Lower lobe of right lung (tissue), 2 donors: Measurements from ENCODE around the gene METRN. TPM values are rescaled to one million over a fixed set of nuclear protein-coding genes. Genes with fewer than 3 reads are reported as not detected.
A peak's percentile ranks its signal among the peaks of the same experiment; 100 is the strongest.

Source experiments
- ATAC-seq, 2 donors: fragments of 200-7000 bp; cut with Tn5 transposase; one replicate each; pipeline ENCODE4 v1.9.1; 2020 to 2022; ENCODE audit warnings: mild to moderate bottlenecking in 2 of 2, moderate library complexity in 2 of 2
- DNase-seq: peaks from one replicate; pipeline ENCODE4 v3.0.0-alpha.2; 2020
- H3K27ac ChIP-seq: fragments of 200-600 bp; one replicate; pipeline ENCODE4 v1.8.0; 2022
- H3K27me3 ChIP-seq: fragments of 200-600 bp; one replicate; pipeline ENCODE4 v1.8.0; 2022; ENCODE audit warnings: low read depth
- H3K36me3 ChIP-seq: fragments of 200-600 bp; one replicate; pipeline ENCODE4 v1.8.0; 2022; ENCODE audit warnings: mild to moderate bottlenecking
- H3K4me1 ChIP-seq: fragments of 200-600 bp; one replicate; pipeline ENCODE4 v1.8.0; 2022
- H3K4me3 ChIP-seq: fragments of 200-600 bp; one replicate; pipeline ENCODE4 v1.8.0; 2022; ENCODE audit warnings: mild to moderate bottlenecking
- H3K9me3 ChIP-seq: fragments of 200-600 bp; one replicate; pipeline ENCODE4 v1.8.0; 2022
- intact Hi-C: fragments of 100-400 bp; cut with DNase I; formaldehyde crosslinking; loops from one replicate; pipeline ENCODE4 v1.11.0; 2022
- total RNA-seq: library from RNA; stranded (reverse); fragmentation: NEBNext Ultra II Directional; extraction: Animal tissue kit (Norgen Biotek cat#: 25700); gene quantifications from one replicate; pipeline ENCODE4 v1.2.1, GENCODE V29; 2021
- TF ChIP-seq, protein P1 (sequence below): fragments of 200-600 bp; IDR thresholded peaks from one replicate; pipeline ENCODE4 v1.8.0; 2022; ENCODE audit warnings: antibody characterized with exemption, mild to moderate bottlenecking
- donor health status: DM: no; HTN: yes; CAD: no; lungs with severe emphysema.

METRN gene
- total RNA-seq, 1 donor from 2014 or later, result 35.9 TPM

DNA sequence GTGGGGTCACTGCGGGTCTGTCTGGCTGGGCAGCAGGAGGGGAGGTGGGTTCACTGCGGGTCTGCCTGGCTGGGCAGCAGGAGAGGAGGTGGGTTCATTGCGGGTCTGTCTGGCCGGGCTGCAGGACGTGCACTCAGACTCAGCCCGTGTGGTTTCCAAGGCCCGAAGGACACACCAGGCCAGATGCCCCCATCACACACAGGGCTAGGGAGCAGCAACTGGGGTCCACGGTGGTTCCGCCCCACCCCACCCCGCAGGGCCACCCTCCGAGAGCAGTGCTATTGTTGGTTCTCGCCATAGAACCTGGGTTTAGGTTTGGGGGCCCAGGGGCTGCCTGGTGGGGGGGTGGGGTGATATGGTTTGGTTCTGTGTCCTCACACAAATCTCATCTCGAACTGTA, 31.7 kb downstream of the METRN start:
- no peak for ATAC-seq
- Histone ChIP-seq H3K27me3 (no peaks in the 10 kb centered on the region), H3K36me3 (no peaks in the 10 kb centered on the region), H3K27ac (no peak overlapping the region), H3K4me3 (no peak overlapping the region), H3K9me3 (no peaks in the 10 kb centered on the region), H3K4me1 (no peaks in the 10 kb centered on the region)
- TF ChIP-seq, protein P1, sequence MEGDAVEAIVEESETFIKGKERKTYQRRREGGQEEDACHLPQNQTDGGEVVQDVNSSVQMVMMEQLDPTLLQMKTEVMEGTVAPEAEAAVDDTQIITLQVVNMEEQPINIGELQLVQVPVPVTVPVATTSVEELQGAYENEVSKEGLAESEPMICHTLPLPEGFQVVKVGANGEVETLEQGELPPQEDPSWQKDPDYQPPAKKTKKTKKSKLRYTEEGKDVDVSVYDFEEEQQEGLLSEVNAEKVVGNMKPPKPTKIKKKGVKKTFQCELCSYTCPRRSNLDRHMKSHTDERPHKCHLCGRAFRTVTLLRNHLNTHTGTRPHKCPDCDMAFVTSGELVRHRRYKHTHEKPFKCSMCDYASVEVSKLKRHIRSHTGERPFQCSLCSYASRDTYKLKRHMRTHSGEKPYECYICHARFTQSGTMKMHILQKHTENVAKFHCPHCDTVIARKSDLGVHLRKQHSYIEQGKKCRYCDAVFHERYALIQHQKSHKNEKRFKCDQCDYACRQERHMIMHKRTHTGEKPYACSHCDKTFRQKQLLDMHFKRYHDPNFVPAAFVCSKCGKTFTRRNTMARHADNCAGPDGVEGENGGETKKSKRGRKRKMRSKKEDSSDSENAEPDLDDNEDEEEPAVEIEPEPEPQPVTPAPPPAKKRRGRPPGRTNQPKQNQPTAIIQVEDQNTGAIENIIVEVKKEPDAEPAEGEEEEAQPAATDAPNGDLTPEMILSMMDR, result no peak
- intact Hi-C loops, result no loop called here
- no peak for DNase-seq

- H3K4me3 ChIP-seq, result no peak overlapping the region
- H3K4me1 ChIP-seq, result no peaks in the 10 kb centered on the region
- H3K27me3 ChIP-seq, result no peaks in the 10 kb centered on the region
- ATAC-seq (no peak), DNase-seq (no peak)
- TF ChIP-seq, protein P1, result no peak
- H3K36me3 ChIP-seq, result no peaks in the 10 kb centered on the region
- no peak overlapping the region for H3K27ac ChIP-seq
- intact Hi-C loops, result no loop called here
- H3K9me3 ChIP-seq, result no peaks in the 10 kb centered on the region
Measured at GRCh38 chr16:747978-748746, 33.2 kb downstream of the METRN start.

DNA sequence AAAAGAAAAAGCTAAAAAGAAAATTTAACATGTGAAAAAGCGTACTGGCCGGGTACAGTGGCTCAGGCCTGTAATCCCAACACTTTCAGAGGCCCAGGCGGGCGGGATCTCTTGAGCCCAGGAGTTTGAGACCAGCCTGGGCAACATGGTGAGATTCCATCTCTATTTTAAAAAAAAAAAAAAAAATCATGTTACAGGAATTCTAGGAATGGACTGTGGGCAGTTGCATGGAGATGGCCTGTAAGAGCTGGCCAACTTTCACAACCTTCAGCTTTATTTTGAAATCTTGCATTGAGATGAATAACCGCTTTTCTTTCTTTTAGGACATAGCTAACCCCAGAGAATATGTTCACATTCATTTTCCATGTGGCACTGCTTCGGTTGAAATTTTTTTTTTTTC, 34.1 kb downstream of the METRN start:
- ATAC-seq, result no peak
- intact Hi-C loops, result no loop called here

GRCh38 chr16:750485-750884, 35.6 kb downstream of the METRN start:
- Histone ChIP-seq H3K27ac (no peak overlapping the region), H3K4me3 (no peak overlapping the region), H3K27me3 (no peaks in the 10 kb centered on the region), H3K9me3 (no peaks in the 10 kb centered on the region), H3K4me1 (no peaks in the 10 kb centered on the region), H3K36me3 (no peaks in the 10 kb centered on the region)
- DNase-seq (no peak), ATAC-seq (no peak)
- TF ChIP-seq, protein P1, result no peak
- intact Hi-C loops, result no loop called here

More for the DNA sequence above, 34.1 kb downstream of the METRN start:
- H3K9me3 ChIP-seq, result no peaks in the 10 kb centered on the region
- DNase-seq, result no peak
- H3K36me3 ChIP-seq, result no peaks in the 10 kb centered on the region
- TF ChIP-seq, protein P1, result no peak
- no peak overlapping the region for H3K4me3 ChIP-seq
- no peaks in the 10 kb centered on the region for H3K4me1 ChIP-seq
- no peaks in the 10 kb centered on the region for H3K27me3 ChIP-seq
- no peak overlapping the region for H3K27ac ChIP-seq

DNA sequence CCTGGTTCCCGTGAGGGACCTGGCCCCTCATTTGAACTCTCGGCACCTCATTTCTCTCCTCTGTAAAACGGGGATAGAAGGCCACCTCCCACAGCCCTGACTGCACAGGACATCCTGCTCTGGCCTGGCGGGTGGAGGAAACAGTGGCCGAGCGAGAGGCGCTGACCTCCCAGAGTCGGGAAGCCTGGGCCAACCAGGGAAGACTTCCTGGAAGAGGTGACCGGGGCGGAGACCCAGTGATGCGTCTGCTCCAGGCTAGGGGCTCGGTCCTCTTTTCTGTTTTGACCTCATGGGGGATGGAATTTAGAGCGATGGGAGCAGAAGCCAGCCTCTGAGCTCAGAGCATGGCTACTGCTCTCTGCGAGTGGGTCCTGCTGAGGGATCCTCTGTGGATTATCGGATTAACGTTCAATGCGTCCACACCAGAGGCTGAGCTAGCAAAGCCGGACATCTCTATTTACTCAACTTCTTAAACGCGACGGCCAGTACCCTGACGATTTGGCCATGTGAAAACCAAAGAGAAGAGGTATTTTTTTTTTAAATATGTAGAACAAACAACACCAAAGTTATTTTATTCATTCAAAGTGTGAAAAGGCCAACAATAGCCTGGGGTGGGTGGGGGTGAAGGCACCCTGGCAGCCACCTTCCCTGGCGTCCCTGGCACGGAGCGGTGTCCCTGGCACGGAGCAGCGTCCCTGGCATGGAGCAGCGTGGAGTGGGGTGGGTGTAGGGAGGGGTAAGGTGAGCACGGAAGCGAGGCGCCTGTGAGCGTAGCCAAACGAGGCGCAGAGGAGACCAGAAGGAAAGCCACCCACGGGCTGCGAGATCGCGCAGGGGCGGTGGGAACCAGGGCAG, 36.5 kb downstream of the METRN start:
- no peak overlapping the region for H3K27ac ChIP-seq
- no peaks in the 10 kb centered on the region for H3K36me3 ChIP-seq
- no peak overlapping the region for H3K4me3 ChIP-seq
- no peaks in the 10 kb centered on the region for H3K27me3 ChIP-seq
- intact Hi-C loops, result no loop called here
- peak; percentile 49 for DNase-seq
- H3K4me1 ChIP-seq, result no peaks in the 10 kb centered on the region
- peak; percentile 63 to 82 for ATAC-seq
- TF ChIP-seq, protein P1, result no peak
- no peaks in the 10 kb centered on the region for H3K9me3 ChIP-seq
